ENCODE data around the gene ZNF831.

Gene ZNF831

DNA sequence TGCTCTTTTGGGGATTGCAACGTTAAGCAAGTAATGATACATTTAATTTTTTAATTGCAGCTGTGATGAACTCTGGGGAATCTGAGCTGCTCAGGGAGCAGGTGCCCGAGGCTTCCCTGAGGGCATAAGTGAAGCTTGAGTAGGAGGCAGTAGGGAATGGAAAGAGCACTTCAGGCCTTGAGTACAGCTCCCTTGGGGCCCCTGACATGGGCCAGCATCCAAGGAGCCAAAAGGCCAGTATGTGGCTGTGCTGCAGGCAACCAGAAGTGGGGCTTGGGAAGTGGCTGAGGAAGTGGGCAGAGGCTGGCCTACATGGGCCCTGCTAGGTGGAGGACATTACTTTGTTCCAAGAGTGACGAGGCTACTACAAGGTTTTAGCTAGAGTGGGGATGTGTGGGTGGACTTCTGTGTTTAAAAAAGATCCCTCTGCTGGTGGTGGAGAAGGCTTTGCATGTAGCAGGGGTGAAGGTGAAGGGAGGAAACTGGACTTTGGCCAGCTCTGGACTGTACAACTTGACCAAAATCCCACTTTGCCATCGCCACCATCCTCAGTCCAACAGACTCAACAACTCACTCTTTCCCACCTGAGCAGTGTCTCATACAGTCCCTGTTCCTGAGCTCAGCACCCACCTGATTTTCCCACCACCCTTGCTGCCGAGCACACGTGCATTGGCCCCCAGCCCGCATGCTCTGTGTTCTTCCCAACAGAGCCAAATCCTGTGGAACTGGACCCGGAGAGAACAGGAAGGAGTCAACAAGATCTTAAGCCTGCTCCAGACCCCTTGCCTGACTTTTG is 10.9 kb upstream of the ZNF831 start:
- Histone ChIP-seq H4K20me1 (ENCODE audit: control insufficient read depth, insufficient read depth, low read depth, low read length) (no peaks in the 10 kb centered on the region), H3K4me2 (ENCODE audit: low read length) (no peak overlapping the region), H3F3A (ENCODE audit: control insufficient read depth, insufficient read depth) (no peaks in the 10 kb centered on the region), H3K27ac (ENCODE audit: low read depth, low read length) (no peak overlapping the region), H3K27me3 (ENCODE audit: control insufficient read depth, low read length) (no peaks in the 10 kb centered on the region), H3K4me1 (ENCODE audit: control insufficient read depth, low read length) (0 out of 2 replicates have a peak, but pooled peaks cover 4% of the 10 kb centered on the region), H3K79me2 (ENCODE audit: control insufficient read depth, low read length) (no peaks in the 10 kb centered on the region), H3K36me3 (ENCODE audit: control insufficient read depth, low read length) (no peaks in the 10 kb centered on the region), H3K9me2 (replicated peaks; ENCODE audit: control insufficient read depth, low read length) (no peaks in the 10 kb centered on the region), H3K4me3 (ENCODE audit: low read length) (no peak overlapping the region), H3K9me3 (ENCODE audit: control insufficient read depth, insufficient read depth, low read length) (no peaks in the 10 kb centered on the region)
- TF ChIP-seq, protein P1, sequence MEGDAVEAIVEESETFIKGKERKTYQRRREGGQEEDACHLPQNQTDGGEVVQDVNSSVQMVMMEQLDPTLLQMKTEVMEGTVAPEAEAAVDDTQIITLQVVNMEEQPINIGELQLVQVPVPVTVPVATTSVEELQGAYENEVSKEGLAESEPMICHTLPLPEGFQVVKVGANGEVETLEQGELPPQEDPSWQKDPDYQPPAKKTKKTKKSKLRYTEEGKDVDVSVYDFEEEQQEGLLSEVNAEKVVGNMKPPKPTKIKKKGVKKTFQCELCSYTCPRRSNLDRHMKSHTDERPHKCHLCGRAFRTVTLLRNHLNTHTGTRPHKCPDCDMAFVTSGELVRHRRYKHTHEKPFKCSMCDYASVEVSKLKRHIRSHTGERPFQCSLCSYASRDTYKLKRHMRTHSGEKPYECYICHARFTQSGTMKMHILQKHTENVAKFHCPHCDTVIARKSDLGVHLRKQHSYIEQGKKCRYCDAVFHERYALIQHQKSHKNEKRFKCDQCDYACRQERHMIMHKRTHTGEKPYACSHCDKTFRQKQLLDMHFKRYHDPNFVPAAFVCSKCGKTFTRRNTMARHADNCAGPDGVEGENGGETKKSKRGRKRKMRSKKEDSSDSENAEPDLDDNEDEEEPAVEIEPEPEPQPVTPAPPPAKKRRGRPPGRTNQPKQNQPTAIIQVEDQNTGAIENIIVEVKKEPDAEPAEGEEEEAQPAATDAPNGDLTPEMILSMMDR (IDR thresholded peaks at IDR 0.05; ENCODE audit: low read depth, low read length, poor library complexity, severe bottlenecking), result no peak
- no peak for TF ChIP-seq EZH2phosphoT487 (IDR thresholded peaks at IDR 0.05; ENCODE audit: borderline replicate concordance, low read length)

DNA sequence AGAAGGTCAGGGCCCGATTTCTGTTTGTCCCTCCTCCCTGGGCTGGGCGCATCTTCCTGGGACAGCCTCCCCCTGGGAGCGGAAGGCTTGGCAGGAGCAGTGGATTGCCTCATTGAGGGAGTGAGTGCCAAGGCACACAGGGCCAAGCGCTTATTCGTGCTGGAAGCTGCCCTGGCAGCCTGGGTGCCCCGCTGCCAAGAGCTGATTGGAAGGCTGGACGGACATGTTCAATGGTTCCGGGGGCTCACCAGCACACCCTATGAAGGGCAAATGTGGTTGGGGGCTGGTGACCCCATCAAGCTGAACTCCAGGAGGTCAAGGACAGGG is 10.3 kb upstream of the ZNF831 start:
- TF ChIP-seq EZH2phosphoT487 (IDR thresholded peaks at IDR 0.05; ENCODE audit: borderline replicate concordance, low read length), result no peak
- TF ChIP-seq, protein P1 (IDR thresholded peaks at IDR 0.05; ENCODE audit: low read depth, low read length, poor library complexity, severe bottlenecking), result no peak
- no peaks in the 10 kb centered on the region for H3K9me2 ChIP-seq (replicated peaks; ENCODE audit: control insufficient read depth, low read length)
- no peaks in the 10 kb centered on the region for H3K79me2 ChIP-seq (ENCODE audit: control insufficient read depth, low read length)
- H3K36me3 ChIP-seq (ENCODE audit: control insufficient read depth, low read length), result no peaks in the 10 kb centered on the region
- no peaks in the 10 kb centered on the region for H3K27me3 ChIP-seq (ENCODE audit: control insufficient read depth, low read length)
- no peaks in the 10 kb centered on the region for H3K9me3 ChIP-seq (ENCODE audit: control insufficient read depth, insufficient read depth, low read length)
- H3F3A ChIP-seq (ENCODE audit: control insufficient read depth, insufficient read depth), result no peaks in the 10 kb centered on the region
- H3K4me2 ChIP-seq (ENCODE audit: low read length), result no peak overlapping the region
- H3K4me1 ChIP-seq (ENCODE audit: control insufficient read depth, low read length), result 0 out of 2 replicates have a peak, but pooled peaks cover 4% of the 10 kb centered on the region
- no peak overlapping the region for H3K4me3 ChIP-seq (ENCODE audit: low read length)
- no peaks in the 10 kb centered on the region for H4K20me1 ChIP-seq (ENCODE audit: control insufficient read depth, insufficient read depth, low read depth, low read length)
- H3K27ac ChIP-seq (ENCODE audit: low read depth, low read length), result no peak overlapping the region

DNA sequence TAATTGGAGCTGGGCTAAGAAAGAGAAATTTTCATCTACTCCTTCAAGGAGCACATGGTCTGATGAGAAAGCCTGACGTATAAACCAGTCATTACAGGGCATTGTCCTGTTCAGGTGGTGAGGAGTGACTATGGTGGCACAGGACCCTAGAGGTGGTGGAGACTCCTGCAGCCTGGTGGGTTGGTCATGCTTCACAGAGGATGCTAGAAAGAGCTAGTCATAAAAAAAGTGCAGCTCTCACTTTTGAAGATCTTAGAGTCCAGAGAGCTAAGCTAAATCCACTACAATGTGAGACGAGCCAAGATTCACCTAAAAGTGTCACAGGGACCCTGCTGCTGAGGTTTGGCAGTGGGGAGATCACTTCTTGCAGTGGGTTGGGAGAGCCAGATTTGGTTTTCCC is 9.8 kb upstream of the ZNF831 start:
- no peak overlapping the region for H3K4me3 ChIP-seq (ENCODE audit: low read length)
- no peaks in the 10 kb centered on the region for H3F3A ChIP-seq (ENCODE audit: control insufficient read depth, insufficient read depth)
- H3K4me2 ChIP-seq (ENCODE audit: low read length), result no peak overlapping the region
- no peaks in the 10 kb centered on the region for H3K79me2 ChIP-seq (ENCODE audit: control insufficient read depth, low read length)
- H3K9me3 ChIP-seq (ENCODE audit: control insufficient read depth, insufficient read depth, low read length), result no peaks in the 10 kb centered on the region
- H4K20me1 ChIP-seq (ENCODE audit: control insufficient read depth, insufficient read depth, low read depth, low read length), result no peaks in the 10 kb centered on the region
- H3K36me3 ChIP-seq (ENCODE audit: control insufficient read depth, low read length), result no peaks in the 10 kb centered on the region
- peaks cover 6% of the 10 kb centered on the region for H3K4me1 ChIP-seq (ENCODE audit: control insufficient read depth, low read length)
- H3K9me2 ChIP-seq (replicated peaks; ENCODE audit: control insufficient read depth, low read length), result no peaks in the 10 kb centered on the region
- H3K27me3 ChIP-seq (ENCODE audit: control insufficient read depth, low read length), result no peaks in the 10 kb centered on the region
- no peak overlapping the region for H3K27ac ChIP-seq (ENCODE audit: low read depth, low read length)
- TF ChIP-seq, protein P1 (IDR thresholded peaks at IDR 0.05; ENCODE audit: low read depth, low read length, poor library complexity, severe bottlenecking), result no peak
- TF ChIP-seq EZH2phosphoT487 (IDR thresholded peaks at IDR 0.05; ENCODE audit: borderline replicate concordance, low read length), result no peak
